ENCODE measurements around the gene FHOD3.
"Not testable (repeated sequence)": the region's sequence is repeated elsewhere in the genome, so short reads cannot be mapped to it uniquely, and the experiment has no call there.

FHOD3 gene

GRCh38 chr18:36709315-36709714, 411.8 kb downstream of the FHOD3 start:
- no peak for DNase-seq (ENCODE audit: low spot score)

GRCh38 chr18:36711014-36711725, 413.7 kb downstream of the FHOD3 start:
- DNase-seq (ENCODE audit: low spot score) = no peak

- no peak for DNase-seq (ENCODE audit: low spot score)
Observed at GRCh38 chr18:36711813-36712444, 414.4 kb downstream of the FHOD3 start.

GRCh38 chr18:36714476-36714875, 417.0 kb downstream of the FHOD3 start:
- DNase-seq (ENCODE audit: low spot score) = no peak

- DNase-seq (ENCODE audit: low spot score) = no peak
Observed at GRCh38 chr18:36717422-36718110, 420.1 kb downstream of the FHOD3 start.

- DNase-seq (ENCODE audit: low spot score) = no peak
Observed at GRCh38 chr18:36718705-36719328, 421.3 kb downstream of the FHOD3 start.

GRCh38 chr18:36719630-36720029, 422.1 kb downstream of the FHOD3 start:
- no peak for DNase-seq (ENCODE audit: low spot score)

GRCh38 chr18:36721351-36721750, 423.8 kb downstream of the FHOD3 start:
- not testable (repeated sequence) for DNase-seq (ENCODE audit: low spot score)

GRCh38 chr18:36724169-36724568, 426.7 kb downstream of the FHOD3 start:
- DNase-seq (ENCODE audit: low spot score) = no peak

- no peak for DNase-seq (ENCODE audit: low spot score)
Observed at GRCh38 chr18:36724591-36725001, 427.1 kb downstream of the FHOD3 start.

- no peak for DNase-seq (ENCODE audit: low spot score)
Observed at GRCh38 chr18:36728345-36728744, 430.8 kb downstream of the FHOD3 start.

- no peak for DNase-seq (ENCODE audit: low spot score)
Observed at GRCh38 chr18:36729197-36729596, 431.7 kb downstream of the FHOD3 start.

- no peak for DNase-seq (ENCODE audit: low spot score)
Observed at GRCh38 chr18:36732264-36732663, 434.8 kb downstream of the FHOD3 start.

GRCh38 chr18:36733150-36733549, 435.6 kb downstream of the FHOD3 start:
- DNase-seq (ENCODE audit: low spot score) = no peak

GRCh38 chr18:36734596-36734995, 437.1 kb downstream of the FHOD3 start:
- DNase-seq (ENCODE audit: low spot score) = no peak

- no peak for DNase-seq (ENCODE audit: low spot score)
Observed at GRCh38 chr18:36735130-36735529, 437.6 kb downstream of the FHOD3 start.

- DNase-seq (ENCODE audit: low spot score) = no peak
Observed at GRCh38 chr18:36736094-36736493, 438.6 kb downstream of the FHOD3 start.

GRCh38 chr18:36737316-36737715, 439.8 kb downstream of the FHOD3 start:
- no peak for DNase-seq (ENCODE audit: low spot score)

GRCh38 chr18:36744261-36744876, 446.9 kb downstream of the FHOD3 start:
- no peak for DNase-seq (ENCODE audit: low spot score)

GRCh38 chr18:36745219-36745975, 447.9 kb downstream of the FHOD3 start:
- no peak for DNase-seq (ENCODE audit: low spot score)
